NCI-H2227 (cell line): ENCODE measurements around the gene KRTAP10-1.

Source experiments
- DNase-seq: peaks from one replicate; lab custom pipeline; 2025; ENCODE audit not compliant: unreplicated experiment; lab: John Stamatoyannopoulos, UW

The KRTAP10-1 gene

DNA sequence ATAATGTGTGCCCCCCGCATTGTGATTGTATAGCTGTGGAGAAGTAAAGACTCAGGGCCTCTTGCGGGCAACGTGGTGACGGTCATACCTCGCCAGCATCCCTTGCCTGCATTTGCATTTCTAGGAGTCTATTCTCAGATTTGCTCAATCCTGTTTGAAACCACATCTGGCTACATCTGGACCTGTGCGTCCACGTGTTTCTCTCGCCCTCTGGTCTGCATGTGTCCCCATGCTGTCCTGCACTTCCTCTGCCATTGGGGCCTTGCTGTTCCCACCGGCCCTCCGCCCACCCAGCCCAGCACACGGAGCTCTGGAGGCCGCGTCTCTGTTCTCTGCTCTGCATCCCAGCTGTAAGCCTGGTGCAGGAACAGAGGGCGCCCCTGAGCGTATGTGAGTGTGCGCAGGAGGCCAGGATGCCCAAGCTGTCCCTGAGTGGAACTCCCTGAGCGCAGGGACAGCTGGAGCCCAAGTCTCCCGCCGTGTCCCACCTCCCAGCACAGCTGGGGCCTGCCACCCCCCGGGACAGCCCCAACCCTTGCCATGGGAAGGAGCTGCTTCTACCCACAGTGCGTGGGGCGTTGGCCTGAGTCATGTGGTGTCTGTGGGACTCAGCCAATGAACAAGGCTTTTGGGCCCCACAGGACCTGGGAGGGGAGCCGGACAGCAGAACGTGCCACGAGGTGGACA lies 9.7 kb upstream of the KRTAP10-1 start:
- DNase-seq, result no peak

GRCh38 chr21:44548922-44549321 lies 8.9 kb upstream of the KRTAP10-1 start:
- DNase-seq, result no peak

- DNase-seq, result no peak
Measured at GRCh38 chr21:44548381-44548780, 8.4 kb upstream of the KRTAP10-1 start.

- no peak for DNase-seq
Measured at GRCh38 chr21:44547656-44548331, 7.8 kb upstream of the KRTAP10-1 start.

DNA sequence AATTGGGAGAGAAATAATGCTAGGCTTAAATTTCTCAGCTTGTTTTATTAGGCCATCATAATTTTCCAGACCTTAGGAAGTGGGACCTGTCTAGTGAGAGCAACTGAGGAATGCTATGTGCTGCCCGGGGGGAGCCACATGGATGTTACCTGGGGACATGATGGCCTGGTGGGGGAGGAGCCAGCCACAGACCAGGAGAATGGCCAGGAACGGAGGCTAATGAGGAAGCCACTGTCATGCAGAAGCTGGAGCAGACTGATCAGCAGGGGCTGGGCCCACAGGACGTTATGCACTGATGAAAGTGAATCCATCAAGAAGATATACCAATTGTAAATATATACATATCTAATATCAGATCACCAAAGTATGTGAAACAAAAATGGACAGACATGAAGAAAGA lies 4.6 kb upstream of the KRTAP10-1 start:
- no peak for DNase-seq

GRCh38 chr21:44542716-44543115 lies 2.7 kb upstream of the KRTAP10-1 start:
- no peak for DNase-seq

DNA sequence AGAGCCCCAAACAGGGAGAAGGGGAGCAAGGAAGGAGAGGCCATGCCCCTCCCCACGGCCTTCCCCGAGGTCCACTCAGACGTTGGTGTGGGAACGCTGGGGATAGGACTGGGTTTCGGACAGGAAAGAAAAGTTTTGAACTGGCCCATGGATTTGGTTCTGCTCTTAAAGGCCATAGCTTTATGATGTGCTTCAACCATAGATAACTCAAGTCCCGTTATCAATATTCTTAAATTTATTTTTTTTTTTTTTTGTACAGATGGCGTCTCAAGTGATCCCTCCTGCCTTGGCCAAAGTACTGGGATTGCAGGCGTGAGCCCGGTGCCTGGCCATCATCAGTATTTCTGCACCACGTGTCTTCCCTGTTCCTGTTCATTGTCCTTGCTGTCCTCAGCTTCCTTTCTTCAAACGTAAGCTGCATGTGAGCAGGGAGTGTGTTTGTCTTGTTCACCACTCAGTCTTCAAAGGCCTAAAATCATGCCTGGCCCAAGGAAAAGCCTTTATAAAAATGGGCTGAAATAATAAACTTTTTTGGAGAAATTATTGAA lies 820 bp upstream of the KRTAP10-1 start:
- DNase-seq, result no peak

DNA sequence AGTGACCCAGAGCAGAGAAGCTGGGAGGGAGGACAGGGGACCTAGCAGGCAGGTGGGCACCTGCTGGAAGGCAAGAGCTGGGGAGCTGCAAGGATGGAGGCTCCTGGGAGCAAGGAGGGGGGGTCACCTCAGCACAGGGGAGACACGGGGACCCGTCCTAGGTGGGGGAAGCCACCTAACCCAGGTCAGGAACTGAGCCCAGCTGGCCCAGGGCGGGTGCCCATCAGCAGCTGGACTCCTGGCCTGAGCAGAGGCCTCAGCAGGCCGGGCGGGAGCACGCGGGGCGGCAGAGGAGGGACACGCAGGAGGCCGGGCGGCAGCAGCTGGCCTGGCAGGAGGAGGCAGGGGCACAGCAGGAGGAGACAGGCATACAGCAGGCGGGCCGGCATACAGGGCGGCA lies 949 bp downstream of the KRTAP10-1 start:
- DNase-seq, result no peak

DNA sequence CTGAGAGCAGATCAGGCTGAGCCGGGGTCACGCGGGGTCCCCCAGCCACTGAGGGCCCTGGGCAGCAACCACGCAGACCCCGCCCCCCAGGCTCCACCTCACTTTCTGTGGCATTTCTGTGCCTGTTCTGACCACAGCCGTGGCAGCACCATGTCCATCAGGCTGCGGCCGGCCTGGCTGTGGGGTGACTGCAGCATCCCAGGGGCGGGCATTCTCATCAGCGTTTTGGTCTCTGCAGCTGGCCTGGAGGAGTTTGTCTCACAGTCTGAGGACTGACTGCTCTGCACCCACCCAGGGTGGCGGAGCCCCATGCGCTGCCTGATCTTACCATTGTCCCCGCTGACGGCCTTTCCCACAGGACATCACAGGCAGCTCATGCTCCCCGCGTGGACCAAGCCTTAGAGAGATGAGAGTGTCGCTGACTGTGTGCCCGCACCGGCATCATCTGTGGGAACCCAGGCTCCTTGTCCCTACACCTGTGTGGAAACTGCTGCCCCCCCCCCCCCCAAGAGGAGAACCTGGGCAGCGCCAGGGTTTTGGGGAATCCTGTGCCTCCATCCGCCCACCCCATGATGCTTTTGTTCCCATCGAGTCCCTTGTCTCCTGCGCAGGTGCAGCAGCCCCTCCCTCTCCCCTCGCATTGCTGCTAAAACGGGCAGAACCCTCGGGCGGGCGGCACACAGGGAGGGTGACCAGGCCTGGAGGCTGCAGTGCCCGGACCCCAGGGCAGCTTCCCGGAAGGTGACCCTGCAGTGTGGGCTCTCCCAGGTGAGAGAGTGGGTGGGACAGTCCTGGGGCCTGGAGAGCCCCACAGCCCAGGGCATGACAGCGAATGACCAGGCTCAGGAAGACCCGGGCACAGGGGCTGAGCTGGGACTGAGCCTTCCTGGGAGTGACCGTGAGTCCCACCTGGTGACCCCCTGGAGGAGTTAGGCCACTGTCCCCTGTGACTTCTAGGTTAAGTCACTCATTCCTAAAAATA lies 1.8 kb downstream of the KRTAP10-1 start:
- no peak for DNase-seq

DNA sequence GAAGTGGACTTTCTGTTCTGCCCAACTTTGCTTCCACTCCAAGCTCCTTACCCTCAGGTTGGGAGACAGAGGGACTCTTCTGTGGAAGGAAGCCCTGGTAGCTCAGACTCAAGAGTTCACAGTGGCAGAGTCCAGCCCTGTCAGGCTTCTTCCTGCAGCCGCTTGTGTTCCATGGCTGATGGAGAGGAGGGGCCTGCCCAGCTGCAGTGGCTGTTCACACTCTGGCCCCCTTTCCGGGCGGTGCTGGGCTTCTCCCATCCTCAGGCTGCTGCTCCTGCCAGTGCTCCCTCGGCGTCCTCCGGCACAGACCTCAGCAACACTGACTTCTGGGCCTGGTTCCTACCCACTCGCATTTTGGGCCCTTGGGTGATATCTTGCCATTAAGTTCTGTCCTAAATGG lies 4.0 kb downstream of the KRTAP10-1 start:
- DNase-seq, result no peak

DNA sequence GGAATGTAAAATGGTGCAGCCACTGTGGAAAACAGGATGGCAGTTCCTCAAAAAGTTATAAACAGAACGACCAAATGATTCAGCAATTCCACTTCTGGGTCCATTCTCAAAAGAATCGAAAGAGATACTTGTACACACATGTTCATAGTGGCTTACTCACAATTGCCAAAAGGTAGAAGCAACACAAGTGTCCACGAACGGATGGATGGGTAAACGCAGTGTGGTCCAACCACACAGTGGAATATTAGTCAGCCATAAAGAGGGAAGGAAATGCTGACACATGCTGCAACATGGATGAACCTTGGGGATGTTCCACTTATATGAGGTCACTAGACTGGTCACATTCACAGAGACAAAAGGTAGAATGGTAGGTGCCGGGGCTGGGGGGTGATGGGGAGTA lies 5.3 kb downstream of the KRTAP10-1 start:
- DNase-seq, result no peak

DNA sequence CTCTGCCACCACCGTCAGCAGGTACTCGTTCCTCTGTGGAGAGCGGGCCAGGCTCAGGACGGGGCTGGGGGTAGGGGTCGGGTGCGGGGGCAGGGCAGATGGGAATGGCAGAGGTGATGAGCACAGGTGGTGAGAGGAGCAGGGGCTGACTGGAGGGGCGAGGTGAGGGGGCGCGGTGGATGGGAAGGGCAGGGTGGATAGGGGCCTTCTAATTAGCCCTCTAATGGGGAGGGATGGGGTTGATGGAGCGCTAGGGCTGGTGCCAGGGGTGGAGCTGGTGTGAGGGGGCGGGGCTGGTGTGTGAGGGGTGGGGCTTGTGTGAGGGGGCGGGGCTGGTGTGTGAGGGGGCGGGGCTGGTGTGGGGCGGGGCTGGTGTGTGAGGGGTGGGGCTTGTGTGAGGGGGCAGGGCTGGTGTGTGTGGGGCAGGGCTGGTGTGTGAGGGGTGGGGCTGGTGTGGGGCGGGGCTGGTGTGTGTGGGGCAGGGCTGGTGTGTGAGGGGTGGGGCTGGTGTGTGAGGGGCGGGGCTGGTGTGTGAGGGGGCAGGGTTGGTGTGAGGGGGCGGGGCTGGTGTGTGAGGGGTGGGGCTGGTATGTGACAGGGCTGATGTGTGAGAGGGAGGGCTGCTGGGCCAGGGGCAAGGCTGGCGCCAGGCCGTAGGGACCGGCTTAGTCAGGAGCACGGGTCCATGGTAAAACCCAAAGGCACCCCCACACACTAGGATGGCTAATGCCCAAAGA lies 5.9 kb downstream of the KRTAP10-1 start:
- DNase-seq, result no peak

DNA sequence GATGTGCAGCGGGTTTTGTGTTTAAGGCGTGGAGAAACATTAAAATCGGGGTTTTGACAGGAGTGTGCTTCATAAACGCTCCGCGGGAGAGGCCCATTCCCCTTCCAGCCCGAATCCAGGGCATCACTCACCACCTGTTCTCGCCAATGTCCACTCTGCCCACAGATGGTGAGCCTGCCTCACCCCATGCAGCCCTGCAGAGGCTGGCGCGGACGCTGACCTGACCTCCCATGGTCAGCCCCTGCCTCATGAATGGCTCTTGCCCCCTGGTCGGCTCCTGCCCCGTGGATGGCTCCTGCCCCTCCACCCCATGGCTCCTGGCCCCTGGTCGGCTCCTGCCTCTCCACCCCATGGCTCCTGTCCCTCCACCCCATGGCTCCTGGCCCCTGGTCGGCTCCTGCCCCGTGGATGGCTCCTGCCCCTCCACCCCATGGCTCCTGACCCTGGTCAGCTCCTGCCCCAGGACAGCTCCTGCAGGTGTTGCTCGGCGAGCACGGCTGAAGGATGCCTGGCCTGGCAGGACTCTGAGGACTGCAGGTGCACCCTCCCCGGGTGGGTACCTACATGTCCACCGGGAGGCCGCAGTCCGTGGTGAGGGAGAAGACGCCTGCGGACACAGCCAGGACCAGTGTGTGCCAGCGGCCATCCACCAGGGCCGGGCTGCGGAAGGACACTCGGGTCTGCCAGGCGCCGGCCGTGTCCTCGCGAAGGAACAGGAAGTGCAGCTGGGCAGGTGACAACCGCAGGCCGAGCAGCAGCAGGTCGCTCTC lies 6.7 kb downstream of the KRTAP10-1 start:
- no peak for DNase-seq

DNA sequence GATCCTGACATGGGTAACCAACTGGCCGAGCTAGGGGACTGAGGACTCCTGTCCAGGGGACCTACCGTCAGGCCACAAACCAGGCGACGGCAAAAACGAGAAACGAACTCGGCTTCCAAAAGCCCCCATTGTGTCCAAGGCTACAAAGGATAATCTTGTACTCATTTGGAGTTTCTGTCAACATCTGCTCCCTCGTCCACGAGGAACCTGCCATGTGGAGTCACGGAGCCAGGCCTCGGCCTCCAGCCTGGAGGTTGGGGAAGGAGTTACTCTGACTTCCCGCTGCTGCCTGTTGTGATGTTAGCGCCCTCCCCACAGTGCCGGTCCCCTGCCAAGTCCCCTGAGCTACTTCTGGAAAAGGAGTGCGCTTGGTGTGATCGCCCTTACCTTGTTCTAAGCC lies 7.3 kb downstream of the KRTAP10-1 start:
- no peak for DNase-seq

DNA sequence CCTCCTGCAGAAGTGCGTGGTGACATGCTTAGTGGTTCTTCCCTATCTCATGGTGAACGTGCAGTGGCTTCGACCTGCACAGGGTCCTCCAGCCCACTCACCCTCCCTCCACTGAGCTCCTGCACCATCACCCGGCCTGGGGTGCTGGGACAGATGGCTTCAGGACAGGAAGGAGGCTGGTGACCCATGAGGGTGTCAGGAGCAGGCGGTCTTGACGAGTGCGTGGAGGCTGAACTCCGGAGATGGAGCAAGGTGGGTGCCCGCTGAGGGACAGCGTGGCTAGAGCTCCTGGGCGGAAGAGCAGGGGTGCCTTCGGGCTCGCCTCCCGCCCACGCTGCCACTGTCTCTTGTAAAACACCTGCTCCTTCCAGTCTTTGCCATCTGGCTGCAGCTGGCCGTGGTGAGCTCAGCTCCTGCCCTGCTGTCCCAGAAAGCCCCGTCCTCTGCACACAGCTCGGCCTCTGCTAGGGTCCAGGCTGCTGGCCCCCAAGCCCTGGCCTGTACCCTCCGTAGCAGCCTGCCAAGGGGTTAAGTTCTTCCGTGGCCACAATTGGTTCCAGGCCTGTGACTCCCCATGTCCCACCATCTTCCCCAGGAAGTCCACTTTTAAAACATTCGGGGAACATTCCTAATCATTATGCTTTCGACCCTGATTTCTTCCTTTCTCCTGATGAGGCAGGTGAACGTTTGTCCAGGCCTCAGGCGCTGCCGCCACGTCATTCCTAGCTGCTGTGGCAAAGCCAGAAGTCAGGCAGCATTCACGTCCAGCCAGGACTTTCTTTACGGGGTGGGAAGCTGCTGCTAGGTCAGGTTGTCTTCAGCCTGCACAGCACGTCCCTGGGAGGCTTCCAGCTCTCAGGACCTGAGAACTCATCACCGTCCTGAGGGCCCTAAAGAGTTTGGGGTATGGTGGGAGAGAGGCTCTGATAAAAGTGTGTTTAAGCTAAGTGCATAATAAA lies 8.1 kb downstream of the KRTAP10-1 start:
- no peak for DNase-seq

- DNase-seq, result no peak
Measured at GRCh38 chr21:44530903-44531605, 8.9 kb downstream of the KRTAP10-1 start.

GRCh38 chr21:44530221-44530902 lies 9.6 kb downstream of the KRTAP10-1 start:
- no peak for DNase-seq
